HG03439 (cell line): ENCODE results near the gene RAB18.
A peak's percentile ranks its signal among the peaks of the same experiment; 100 is the strongest.
"Not testable (repeated sequence)": the region's sequence is repeated elsewhere in the genome, so short reads cannot be mapped to it uniquely, and the experiment has no call there.

Experiments used
- ATAC-seq: cut with Tn5 transposase; IDR thresholded peaks from one replicate; pipeline ENCODE4 v1.9.1; 2021; ENCODE audit warnings: mild to moderate bottlenecking, moderate library complexity; ENCODE audit not compliant: unreplicated experiment

Gene RAB18

GRCh38 chr10:27504007-27504807, at the start of gene RAB18:
Gene RAB18 (plus strand): TSS chr10:27504304. CDS start chr10:27504370, 66 bp downstream.
- peak; percentile 98 for ATAC-seq

- no peak for ATAC-seq
These were observed 49.3 kb upstream of the RAB18 start for GRCh38 chr10:27454837-27455236.

- no peak for ATAC-seq
These were observed 46.7 kb upstream of the RAB18 start for GRCh38 chr10:27457261-27457945.

- ATAC-seq: no peak
These were observed 46.1 kb upstream of the RAB18 start for GRCh38 chr10:27457966-27458365.

GRCh38 chr10:27461312-27461711, 42.8 kb upstream of the RAB18 start:
- ATAC-seq: no peak

- ATAC-seq: no peak
These were observed 40.1 kb upstream of the RAB18 start for GRCh38 chr10:27463961-27464360.

- no peak for ATAC-seq
These were observed 39.1 kb upstream of the RAB18 start for GRCh38 chr10:27464993-27465392.

GRCh38 chr10:27465596-27465995, 38.5 kb upstream of the RAB18 start:
- ATAC-seq: not testable (repeated sequence)

GRCh38 chr10:27470885-27471284, 33.2 kb upstream of the RAB18 start:
- no peak for ATAC-seq

GRCh38 chr10:27474741-27475140, 29.4 kb upstream of the RAB18 start:
- no peak for ATAC-seq

GRCh38 chr10:27479016-27479415, 25.1 kb upstream of the RAB18 start:
- no peak for ATAC-seq

GRCh38 chr10:27481486-27481885, 22.6 kb upstream of the RAB18 start:
- ATAC-seq: no peak

GRCh38 chr10:27482984-27483956, 20.8 kb upstream of the RAB18 start:
- ATAC-seq: no peak

GRCh38 chr10:27485368-27485767, 18.7 kb upstream of the RAB18 start:
- no peak for ATAC-seq

GRCh38 chr10:27485986-27486385, 18.1 kb upstream of the RAB18 start:
- ATAC-seq: no peak

- ATAC-seq: no peak
These were observed 13.3 kb upstream of the RAB18 start for GRCh38 chr10:27490807-27491206.

GRCh38 chr10:27494116-27494805, 9.8 kb upstream of the RAB18 start:
- no peak for ATAC-seq

- ATAC-seq: no peak
These were observed 8.0 kb upstream of the RAB18 start for GRCh38 chr10:27496137-27496536.

GRCh38 chr10:27500096-27500495, 4.0 kb upstream of the RAB18 start:
- no peak for ATAC-seq

- no peak for ATAC-seq
These were observed 3.2 kb upstream of the RAB18 start for GRCh38 chr10:27500886-27501285.
